ENCODE results near the gene SCN10A. TPM values are rescaled to one million over a fixed set of nuclear protein-coding genes. Genes with fewer than 3 reads are reported as not detected.

The SCN10A gene
- total and polyA plus RNA-seq, 7 experiments from 2014 or later = not detected

DNA sequence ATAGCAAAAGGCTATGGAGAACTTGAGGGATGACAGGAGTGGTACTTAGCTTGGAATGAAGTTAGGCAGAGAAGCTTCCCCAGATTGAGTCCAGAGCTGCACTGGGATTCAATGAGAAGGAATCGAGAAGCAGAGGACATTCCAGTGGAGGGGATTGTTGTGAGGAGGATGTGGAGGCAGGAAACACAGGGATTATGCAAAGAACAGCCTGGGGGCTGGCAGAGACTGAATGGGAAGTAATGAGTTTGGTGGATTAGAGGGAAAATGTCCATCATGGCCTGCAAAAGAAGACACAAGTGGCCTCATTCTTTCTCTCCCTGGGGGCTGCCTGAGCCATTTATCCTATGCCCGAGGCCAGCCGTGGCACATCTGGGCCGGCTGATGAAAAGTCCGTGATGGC lies 20.5 kb upstream of the SCN10A start:
- no peaks in the 10 kb centered on the region for H3K27me3 ChIP-seq (ENCODE audit: control insufficient read depth in 2 of 2, insufficient read depth in 2 of 2, low read length in 2 of 2)
- no peak overlapping the region for H3K4me3 ChIP-seq (ENCODE audit: low read length)
- CTCF ChIA-PET = interaction anchor here (0.5 kb wide), 1 partner anchor 331 kb away, joined by 3 read pairs; no protein-coding TSS in a partner anchor
- intact Hi-C loops (cut with micrococcal nuclease) = no loop called here
- H3K27ac ChIP-seq (ENCODE audit: low read depth, low read length) = no peak overlapping the region
- peaks cover 0 to 3% (median 0%) of the 10 kb centered on the region in 11 donors for H3K9me3 Mint-ChIP-seq
- H3K4me3 Mint-ChIP-seq = no peak overlapping the region
- no peaks in the 10 kb centered on the region for H3K4me1 ChIP-seq (ENCODE audit: control insufficient read depth in 2 of 2, insufficient read depth in 2 of 2, low read length in 2 of 2)
- DNase-seq (no peak), ATAC-seq (no peak)
- H3K27me3 Mint-ChIP-seq = peaks cover 0 to 13% (median 3%) of the 10 kb centered on the region in 5 donors
- POLR2A ChIA-PET = no interaction called here
- peaks cover 0 to 1% (median 0%) of the 10 kb centered on the region in 5 donors for H3K36me3 Mint-ChIP-seq
- no peak overlapping the region for H3K27ac Mint-ChIP-seq
- no peaks in the 10 kb centered on the region for H3K9me3 ChIP-seq (ENCODE audit: control insufficient read depth in 2 of 3, low read length in 3 of 3)
- H3K4me1 Mint-ChIP-seq = peaks cover 0 to 16% (median 9%) of the 10 kb centered on the region in 7 donors
- no peaks in the 10 kb centered on the region for H3K36me3 ChIP-seq (ENCODE audit: control insufficient read depth in 2 of 3, insufficient read depth in 3 of 3, low read length in 3 of 3)

- H3K4me3 ChIP-seq (ENCODE audit: low read length) = no peak overlapping the region
- H3K9me3 ChIP-seq (ENCODE audit: control insufficient read depth in 2 of 3, low read length in 3 of 3) = no peaks in the 10 kb centered on the region
- ChIA-PET CTCF (interaction anchor here (0.5 kb wide), 1 partner anchor 330 kb away, joined by 3 read pairs; no protein-coding TSS in a partner anchor), POLR2A (no interaction called here)
- no peak overlapping the region for H3K27ac ChIP-seq (ENCODE audit: low read depth, low read length)
- no peaks in the 10 kb centered on the region for H3K36me3 ChIP-seq (ENCODE audit: control insufficient read depth in 2 of 3, insufficient read depth in 3 of 3, low read length in 3 of 3)
- Mint-ChIP-seq H3K36me3 (peaks cover 0 to 1% (median 0%) of the 10 kb centered on the region in 5 donors), H3K4me1 (peaks cover 0 to 16% (median 9%) of the 10 kb centered on the region in 7 donors), H3K27ac (no peak overlapping the region), H3K9me3 (peaks cover 0 to 3% (median 0%) of the 10 kb centered on the region in 11 donors), H3K27me3 (peaks cover 0 to 11% (median 0%) of the 10 kb centered on the region in 5 donors), H3K4me3 (no peak overlapping the region)
- intact Hi-C loops (cut with micrococcal nuclease) = no loop called here
- H3K27me3 ChIP-seq (ENCODE audit: control insufficient read depth in 2 of 2, insufficient read depth in 2 of 2, low read length in 2 of 2) = no peaks in the 10 kb centered on the region
- DNase-seq (no peak), ATAC-seq (no peak)
- H3K4me1 ChIP-seq (ENCODE audit: control insufficient read depth in 2 of 2, insufficient read depth in 2 of 2, low read length in 2 of 2) = no peaks in the 10 kb centered on the region
Measured at GRCh38 chr3:38835939-38836338, 19.9 kb upstream of the SCN10A start.

DNA sequence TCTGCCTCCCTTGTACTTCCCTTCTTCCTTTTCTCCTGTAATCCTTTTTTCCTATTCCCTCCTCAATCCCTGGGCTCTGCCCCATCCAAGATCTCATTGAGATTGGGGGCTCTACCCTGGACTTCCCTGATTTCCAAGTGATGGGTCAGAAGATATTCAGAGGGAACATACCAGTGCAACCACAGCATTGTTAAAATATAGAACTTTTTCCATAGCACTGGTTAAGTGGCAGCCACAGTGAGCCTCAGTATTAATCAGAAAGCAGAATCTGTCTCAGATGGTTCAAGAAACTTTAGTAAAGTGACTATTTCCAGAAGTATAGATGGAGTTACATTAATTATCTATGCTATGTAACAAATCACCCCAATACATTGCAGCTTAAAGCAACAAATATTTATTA lies 18.7 kb upstream of the SCN10A start:
- no peak for ATAC-seq
- Histone ChIP-seq H3K4me1 (ENCODE audit: control insufficient read depth in 2 of 2, insufficient read depth in 2 of 2, low read length in 2 of 2) (no peaks in the 10 kb centered on the region), H3K27me3 (ENCODE audit: control insufficient read depth in 2 of 2, insufficient read depth in 2 of 2, low read length in 2 of 2) (no peaks in the 10 kb centered on the region), H3K27ac (ENCODE audit: low read depth, low read length) (no peak overlapping the region), H3K9me3 (ENCODE audit: control insufficient read depth in 2 of 3, low read length in 3 of 3) (no peaks in the 10 kb centered on the region), H3K4me3 (ENCODE audit: low read length) (no peak overlapping the region), H3K36me3 (ENCODE audit: control insufficient read depth in 2 of 3, insufficient read depth in 3 of 3, low read length in 3 of 3) (no peaks in the 10 kb centered on the region)
- intact Hi-C loops (cut with micrococcal nuclease) = no loop called here
- H3K4me3 Mint-ChIP-seq = peak overlapping the region in 1 of 10 donors; percentile 26
- peaks cover 0 to 16% (median 9%) of the 10 kb centered on the region in 7 donors for H3K4me1 Mint-ChIP-seq
- peak overlapping the region in 3 of 9 donors; percentile 14 to 62 (median 18) for H3K27ac Mint-ChIP-seq
- H3K36me3 Mint-ChIP-seq = peaks cover 0 to 1% (median 0%) of the 10 kb centered on the region in 5 donors
- H3K27me3 Mint-ChIP-seq = peaks cover 0 to 6% (median 0%) of the 10 kb centered on the region in 5 donors
- no peak for DNase-seq
- ChIA-PET POLR2A (no interaction called here), CTCF (no interaction called here)
- H3K9me3 Mint-ChIP-seq = peaks cover 0 to 3% (median 0%) of the 10 kb centered on the region in 11 donors

- Mint-ChIP-seq H3K27me3 (peaks cover 0 to 4% (median 0%) of the 10 kb centered on the region in 5 donors), H3K4me3 (no peak overlapping the region), H3K9me3 (peaks cover 0 to 3% (median 0%) of the 10 kb centered on the region in 11 donors), H3K36me3 (peaks cover 0 to 1% (median 0%) of the 10 kb centered on the region in 5 donors), H3K27ac (peak overlapping the region in 2 of 9 donors; percentile 18 to 62), H3K4me1 (peaks cover 0 to 16% (median 9%) of the 10 kb centered on the region in 7 donors)
- H3K4me3 ChIP-seq (ENCODE audit: low read length) = no peak overlapping the region
- H3K27ac ChIP-seq (ENCODE audit: low read depth, low read length) = no peak overlapping the region
- DNase-seq = peak in 1 of 9 donors; percentile 29
- no peaks in the 10 kb centered on the region for H3K27me3 ChIP-seq (ENCODE audit: control insufficient read depth in 2 of 2, insufficient read depth in 2 of 2, low read length in 2 of 2)
- ChIA-PET POLR2A (interaction anchor here (0.7 kb wide), 1 partner anchor 54 kb away, joined by 3 read pairs; no protein-coding TSS in a partner anchor), CTCF (no interaction called here)
- intact Hi-C loops (cut with micrococcal nuclease) = no loop called here
- ATAC-seq = peak; percentile 69
- no peaks in the 10 kb centered on the region for H3K9me3 ChIP-seq (ENCODE audit: control insufficient read depth in 2 of 3, low read length in 3 of 3)
- no peaks in the 10 kb centered on the region for H3K4me1 ChIP-seq (ENCODE audit: control insufficient read depth in 2 of 2, insufficient read depth in 2 of 2, low read length in 2 of 2)
- H3K36me3 ChIP-seq (ENCODE audit: control insufficient read depth in 2 of 3, insufficient read depth in 3 of 3, low read length in 3 of 3) = no peaks in the 10 kb centered on the region
Measured at GRCh38 chr3:38834110-38834509, 18.1 kb upstream of the SCN10A start.

DNA sequence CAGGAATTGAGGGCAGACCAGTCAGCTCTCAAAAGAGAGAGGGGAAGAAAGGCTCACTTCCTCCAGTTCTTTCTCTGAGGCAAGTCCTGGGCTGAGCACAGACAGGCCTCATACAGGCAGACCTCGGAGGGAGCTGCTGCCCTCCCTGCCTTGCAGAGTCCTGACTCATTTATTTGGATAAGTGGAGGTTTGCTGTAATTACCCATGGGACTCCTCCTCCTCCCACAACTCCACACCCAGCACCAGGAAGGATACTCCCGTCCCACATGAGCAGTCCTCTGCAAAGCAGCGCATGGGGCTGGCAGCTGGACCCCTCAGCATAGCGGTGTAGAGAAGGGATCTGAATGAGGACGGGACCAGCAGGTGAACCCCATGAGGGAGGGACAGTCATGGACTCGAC lies 13.4 kb upstream of the SCN10A start:
- Mint-ChIP-seq H3K9me3 (peaks cover 0 to 3% (median 0%) of the 10 kb centered on the region in 11 donors), H3K4me3 (no peak overlapping the region), H3K27ac (no peak overlapping the region), H3K4me1 (peaks cover 0 to 12% (median 5%) of the 10 kb centered on the region in 7 donors), H3K27me3 (peaks cover 0 to 8% (median under 1%) of the 10 kb centered on the region in 5 donors), H3K36me3 (peaks cover 0 to 1% (median 0%) of the 10 kb centered on the region in 5 donors)
- H3K27me3 ChIP-seq (ENCODE audit: control insufficient read depth in 2 of 2, insufficient read depth in 2 of 2, low read length in 2 of 2) = no peaks in the 10 kb centered on the region
- no peaks in the 10 kb centered on the region for H3K9me3 ChIP-seq (ENCODE audit: control insufficient read depth in 2 of 3, low read length in 3 of 3)
- H3K4me3 ChIP-seq (ENCODE audit: low read length) = no peak overlapping the region
- intact Hi-C loops (cut with micrococcal nuclease) = no loop called here
- H3K27ac ChIP-seq (ENCODE audit: low read depth, low read length) = no peak overlapping the region
- CTCF ChIA-PET = no interaction called here
- ATAC-seq (no peak), DNase-seq (no peak)
- H3K36me3 ChIP-seq (ENCODE audit: control insufficient read depth in 2 of 3, insufficient read depth in 3 of 3, low read length in 3 of 3) = no peaks in the 10 kb centered on the region
- POLR2A ChIA-PET = no interaction called here
- no peaks in the 10 kb centered on the region for H3K4me1 ChIP-seq (ENCODE audit: control insufficient read depth in 2 of 2, insufficient read depth in 2 of 2, low read length in 2 of 2)

DNA sequence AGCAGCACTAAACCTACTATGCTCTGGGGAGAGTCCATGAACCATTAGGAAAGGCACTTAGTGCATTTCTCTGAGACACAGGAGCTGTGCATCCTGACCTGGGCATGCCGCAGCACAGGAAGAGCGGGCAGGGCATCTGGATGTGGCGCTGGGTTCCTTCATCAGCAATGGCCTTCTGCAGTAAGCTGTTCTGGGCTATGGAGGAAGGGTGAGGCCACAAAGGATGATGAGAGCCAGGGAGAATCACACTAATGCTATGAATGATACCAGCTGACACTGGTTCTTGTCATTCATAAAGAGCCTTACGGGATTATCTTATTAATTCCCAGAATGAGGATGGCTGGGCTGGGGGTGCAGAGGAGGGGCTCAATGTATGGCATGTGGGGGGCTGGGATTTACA lies 12.7 kb upstream of the SCN10A start:
- ATAC-seq = no peak
- Histone ChIP-seq H3K27me3 (ENCODE audit: control insufficient read depth in 2 of 2, insufficient read depth in 2 of 2, low read length in 2 of 2) (no peaks in the 10 kb centered on the region), H3K27ac (ENCODE audit: low read depth, low read length) (no peak overlapping the region), H3K36me3 (ENCODE audit: control insufficient read depth in 2 of 3, insufficient read depth in 3 of 3, low read length in 3 of 3) (no peaks in the 10 kb centered on the region), H3K4me1 (ENCODE audit: control insufficient read depth in 2 of 2, insufficient read depth in 2 of 2, low read length in 2 of 2) (no peaks in the 10 kb centered on the region), H3K4me3 (ENCODE audit: low read length) (no peak overlapping the region), H3K9me3 (ENCODE audit: control insufficient read depth in 2 of 3, low read length in 3 of 3) (no peaks in the 10 kb centered on the region)
- CTCF ChIA-PET = no interaction called here
- peaks cover 0 to 7% (median 0%) of the 10 kb centered on the region in 7 donors for H3K4me1 Mint-ChIP-seq
- no peak overlapping the region for H3K27ac Mint-ChIP-seq
- H3K4me3 Mint-ChIP-seq = no peak overlapping the region
- no peak for DNase-seq
- POLR2A ChIA-PET = no interaction called here
- intact Hi-C loops (cut with micrococcal nuclease) = no loop called here
- peaks cover 0 to 11% (median 4%) of the 10 kb centered on the region in 5 donors for H3K27me3 Mint-ChIP-seq
- H3K36me3 Mint-ChIP-seq = peaks cover 0 to 1% (median 0%) of the 10 kb centered on the region in 5 donors
- H3K9me3 Mint-ChIP-seq = peaks cover 0 to 3% (median 0%) of the 10 kb centered on the region in 11 donors

GRCh38 chr3:38827791-38828190 lies 11.8 kb upstream of the SCN10A start:
- ATAC-seq = no peak
- H3K27me3 ChIP-seq (ENCODE audit: control insufficient read depth in 2 of 2, insufficient read depth in 2 of 2, low read length in 2 of 2) = no peaks in the 10 kb centered on the region
- CTCF ChIA-PET = no interaction called here

More at GRCh38 chr3:38827791-38828190, 11.8 kb upstream of the SCN10A start:
- Mint-ChIP-seq H3K27me3 (peaks cover 0 to 11% (median 8%) of the 10 kb centered on the region in 5 donors), H3K4me3 (no peak overlapping the region), H3K27ac (no peak overlapping the region), H3K36me3 (no peaks in the 10 kb centered on the region), H3K9me3 (peaks cover 0 to 2% (median 0%) of the 10 kb centered on the region in 11 donors), H3K4me1 (no peaks in the 10 kb centered on the region)
- H3K36me3 ChIP-seq (ENCODE audit: control insufficient read depth in 2 of 3, insufficient read depth in 3 of 3, low read length in 3 of 3) = no peaks in the 10 kb centered on the region
- POLR2A ChIA-PET = no interaction called here
- DNase-seq = no peak
- H3K4me3 ChIP-seq (ENCODE audit: low read length) = no peak overlapping the region
- no peaks in the 10 kb centered on the region for H3K9me3 ChIP-seq (ENCODE audit: control insufficient read depth in 2 of 3, low read length in 3 of 3)
- intact Hi-C loops (cut with micrococcal nuclease) = no loop called here
- H3K27ac ChIP-seq (ENCODE audit: low read depth, low read length) = no peak overlapping the region
- no peaks in the 10 kb centered on the region for H3K4me1 ChIP-seq (ENCODE audit: control insufficient read depth in 2 of 2, insufficient read depth in 2 of 2, low read length in 2 of 2)

Measured in naive thymus-derived CD4-positive, alpha-beta T cell (primary cell).